SK-N-SH treated with all-trans-retinoic acid at 6 μM for 48 hours (cell line): ENCODE measurements around the gene INPP5J.

Source experiments
- BACH2 ChIP-seq: fragments of 250-450 bp; sonication (Bioruptor Pico); IDR thresholded peaks from 2 replicates; pipeline ENCODE4 v1.9.0; 2021; ENCODE audit warnings: mild to moderate bottlenecking, borderline replicate concordance
- CSDC2 ChIP-seq: fragments of 250-450 bp; sonication (Bioruptor Pico); IDR thresholded peaks from 2 replicates; pipeline ENCODE4 v1.5.0; 2020; ENCODE audit warnings: mild to moderate bottlenecking, moderate library complexity
- ESRRG ChIP-seq: fragments of 250-450 bp; sonication (Bioruptor Pico); IDR thresholded peaks from 2 replicates; pipeline ENCODE4 v1.6.1; 2021; ENCODE audit warnings: mild to moderate bottlenecking
- GLIS3 ChIP-seq: fragments of 250-450 bp; sonication (Bioruptor Pico); IDR thresholded peaks from 2 replicates; pipeline ENCODE4 v1.5.0; 2020; ENCODE audit warnings: mild to moderate bottlenecking, moderate library complexity
- ISL1 ChIP-seq: fragments of 250-450 bp; sonication (Bioruptor Pico); IDR thresholded peaks from 2 replicates; pipeline ENCODE4 v2.1.2; 2022; ENCODE audit warnings: mild to moderate bottlenecking, moderate library complexity
- PPARA ChIP-seq: fragments of 250-450 bp; sonication (Bioruptor Pico); IDR thresholded peaks from 2 replicates; pipeline ENCODE4 v1.5.0; 2020; ENCODE audit warnings: mild to moderate bottlenecking, borderline replicate concordance
- SNAI2 ChIP-seq: fragments of 250-450 bp; sonication (Bioruptor Pico); IDR thresholded peaks from 2 replicates; pipeline ENCODE4 v1.5.0; 2020; ENCODE audit warnings: mild to moderate bottlenecking, moderate library complexity
- TCF4 ChIP-seq: fragments of 250-450 bp; sonication (Bioruptor Pico); IDR thresholded peaks from 2 replicates; pipeline ENCODE4 v1.8.0; 2021; ENCODE audit warnings: mild to moderate bottlenecking, moderate library complexity, borderline replicate concordance
- ZFP3 ChIP-seq: fragments of 250-450 bp; sonication (Bioruptor Pico); IDR thresholded peaks from 2 replicates; pipeline ENCODE4 v1.5.0; 2020; ENCODE audit warnings: mild to moderate bottlenecking, moderate library complexity
- ZFP30 ChIP-seq: fragments of 450-650 bp; formaldehyde crosslinking; IDR thresholded peaks from 2 replicates; pipeline ENCODE4 v1.5.0; 2022; ENCODE audit warnings: mild to moderate bottlenecking, moderate library complexity
- TF ChIP-seq, protein P1 (sequence below): fragments of 250-450 bp; sonication (Bioruptor Pico); IDR thresholded peaks from 2 replicates; pipeline ENCODE4 v1.8.0; 2020; ENCODE audit warnings: mild to moderate bottlenecking, moderate library complexity, borderline replicate concordance
- TF ChIP-seq, protein P2 (sequence below): fragments of 250-450 bp; sonication (Bioruptor Pico); IDR thresholded peaks from 2 replicates; pipeline ENCODE4 v1.8.0; 2021; ENCODE audit warnings: low read depth, mild to moderate bottlenecking, moderate library complexity, borderline replicate concordance

DNA sequence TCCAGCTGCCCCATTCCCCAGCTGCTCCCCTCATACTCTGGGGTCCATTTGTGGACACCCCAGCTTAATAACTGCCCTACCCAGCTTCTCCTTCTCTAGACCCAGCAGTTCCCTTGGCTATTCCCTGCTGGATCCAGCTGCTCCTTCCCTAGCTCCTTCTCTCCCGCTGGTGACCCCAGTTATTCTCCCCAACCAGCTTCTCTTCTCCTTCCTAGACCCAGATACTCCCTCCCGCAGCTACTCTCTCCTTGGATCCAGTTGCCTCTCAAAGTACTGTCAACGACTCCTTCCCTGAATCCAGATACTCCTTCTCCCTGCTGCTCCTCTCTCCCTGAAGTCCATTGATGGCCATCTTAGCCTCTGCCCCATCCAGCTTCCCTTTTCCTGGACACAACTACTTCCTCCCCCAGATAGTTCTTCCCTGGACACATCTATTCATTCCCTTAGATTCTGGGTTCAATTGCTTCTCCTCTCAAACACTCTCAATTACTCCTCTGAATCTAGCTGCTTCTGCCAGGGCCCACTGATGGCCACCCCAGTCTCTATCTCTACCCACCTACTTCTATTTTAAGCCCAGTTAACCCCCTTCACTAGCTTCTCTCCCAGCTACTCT, 27.0 kb upstream of the INPP5J start:
- TF ChIP-seq, protein P1, sequence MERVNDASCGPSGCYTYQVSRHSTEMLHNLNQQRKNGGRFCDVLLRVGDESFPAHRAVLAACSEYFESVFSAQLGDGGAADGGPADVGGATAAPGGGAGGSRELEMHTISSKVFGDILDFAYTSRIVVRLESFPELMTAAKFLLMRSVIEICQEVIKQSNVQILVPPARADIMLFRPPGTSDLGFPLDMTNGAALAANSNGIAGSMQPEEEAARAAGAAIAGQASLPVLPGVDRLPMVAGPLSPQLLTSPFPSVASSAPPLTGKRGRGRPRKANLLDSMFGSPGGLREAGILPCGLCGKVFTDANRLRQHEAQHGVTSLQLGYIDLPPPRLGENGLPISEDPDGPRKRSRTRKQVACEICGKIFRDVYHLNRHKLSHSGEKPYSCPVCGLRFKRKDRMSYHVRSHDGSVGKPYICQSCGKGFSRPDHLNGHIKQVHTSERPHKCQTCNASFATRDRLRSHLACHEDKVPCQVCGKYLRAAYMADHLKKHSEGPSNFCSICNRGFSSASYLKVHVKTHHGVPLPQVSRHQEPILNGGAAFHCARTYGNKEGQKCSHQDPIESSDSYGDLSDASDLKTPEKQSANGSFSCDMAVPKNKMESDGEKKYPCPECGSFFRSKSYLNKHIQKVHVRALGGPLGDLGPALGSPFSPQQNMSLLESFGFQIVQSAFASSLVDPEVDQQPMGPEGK (CRISPR knock-in tag): no peak
- TF ChIP-seq ESRRG (no peak), GLIS3 (CRISPR knock-in tag) (no peak), CSDC2 (no peak), SNAI2 (CRISPR knock-in tag) (no peak), ZFP30 (CRISPR knock-in tag) (no peak), TCF4 (CRISPR knock-in tag) (no peak), PPARA (CRISPR knock-in tag) (no peak), BACH2 (CRISPR knock-in tag) (no peak), ISL1 (CRISPR knock-in tag) (no peak), ZFP3 (CRISPR knock-in tag) (no peak)
- TF ChIP-seq, protein P2, sequence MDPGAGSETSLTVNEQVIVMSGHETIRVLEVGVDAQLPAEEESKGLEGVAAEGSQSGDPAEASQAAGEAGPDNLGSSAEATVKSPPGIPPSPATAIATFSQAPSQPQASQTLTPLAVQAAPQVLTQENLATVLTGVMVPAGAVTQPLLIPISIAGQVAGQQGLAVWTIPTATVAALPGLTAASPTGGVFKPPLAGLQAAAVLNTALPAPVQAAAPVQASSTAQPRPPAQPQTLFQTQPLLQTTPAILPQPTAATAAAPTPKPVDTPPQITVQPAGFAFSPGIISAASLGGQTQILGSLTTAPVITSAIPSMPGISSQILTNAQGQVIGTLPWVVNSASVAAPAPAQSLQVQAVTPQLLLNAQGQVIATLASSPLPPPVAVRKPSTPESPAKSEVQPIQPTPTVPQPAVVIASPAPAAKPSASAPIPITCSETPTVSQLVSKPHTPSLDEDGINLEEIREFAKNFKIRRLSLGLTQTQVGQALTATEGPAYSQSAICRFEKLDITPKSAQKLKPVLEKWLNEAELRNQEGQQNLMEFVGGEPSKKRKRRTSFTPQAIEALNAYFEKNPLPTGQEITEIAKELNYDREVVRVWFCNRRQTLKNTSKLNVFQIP (CRISPR knock-in tag): no peak
